Stimulated activated CD4-positive, alpha-beta T cell treated with anti-CD3 and anti-CD28 coated beads, Interleukin-4, amount 100 ng/mL, for 4 hours (primary cell): ENCODE measurements around the gene PHACTR3.

Experiments
- DNase-seq, 2 experiments: peaks; one replicate each; pipeline ENCODE4 v3.0.0-alpha.2; 2020

Gene PHACTR3

GRCh38 chr20:59652381-59652780, 48.0 kb downstream of the PHACTR3 start:
- DNase-seq = no peak

- no peak for DNase-seq
Observed at GRCh38 chr20:59656417-59656816, 52.1 kb downstream of the PHACTR3 start.

- DNase-seq = no peak
Observed at GRCh38 chr20:59657459-59658046, 53.2 kb downstream of the PHACTR3 start.

- DNase-seq = no peak
Observed at GRCh38 chr20:59660471-59660870, 56.1 kb downstream of the PHACTR3 start.

- no peak for DNase-seq
Observed at GRCh38 chr20:59661153-59661552, 56.8 kb downstream of the PHACTR3 start.

GRCh38 chr20:59661621-59662020, 57.3 kb downstream of the PHACTR3 start:
- no peak for DNase-seq

- no peak for DNase-seq
Observed at GRCh38 chr20:59662161-59662560, 57.8 kb downstream of the PHACTR3 start.

- DNase-seq = no peak
Observed at GRCh38 chr20:59662856-59663512, 58.6 kb downstream of the PHACTR3 start.

GRCh38 chr20:59663513-59664060, 59.2 kb downstream of the PHACTR3 start:
- DNase-seq = no peak

GRCh38 chr20:59664421-59664941, 60.1 kb downstream of the PHACTR3 start:
- no peak for DNase-seq

- no peak for DNase-seq
Observed at GRCh38 chr20:59665656-59666555, 61.6 kb downstream of the PHACTR3 start.

- DNase-seq = no peak
Observed at GRCh38 chr20:59666586-59666985, 62.2 kb downstream of the PHACTR3 start.

GRCh38 chr20:59667131-59667530, 62.8 kb downstream of the PHACTR3 start:
- DNase-seq = no peak

- DNase-seq = no peak
Observed at GRCh38 chr20:59667981-59668515, 63.7 kb downstream of the PHACTR3 start.

GRCh38 chr20:59668926-59669850, 64.8 kb downstream of the PHACTR3 start:
- no peak for DNase-seq

GRCh38 chr20:59670786-59671492, 66.6 kb downstream of the PHACTR3 start:
- no peak for DNase-seq

- DNase-seq = no peak
Observed at GRCh38 chr20:59671661-59672471, 67.5 kb downstream of the PHACTR3 start.

- no peak for DNase-seq
Observed at GRCh38 chr20:59672576-59672975, 68.2 kb downstream of the PHACTR3 start.

GRCh38 chr20:59673288-59673997, 69.1 kb downstream of the PHACTR3 start:
- DNase-seq = no peak
